ENCODE measurements around the gene ESRRA.

DNA sequence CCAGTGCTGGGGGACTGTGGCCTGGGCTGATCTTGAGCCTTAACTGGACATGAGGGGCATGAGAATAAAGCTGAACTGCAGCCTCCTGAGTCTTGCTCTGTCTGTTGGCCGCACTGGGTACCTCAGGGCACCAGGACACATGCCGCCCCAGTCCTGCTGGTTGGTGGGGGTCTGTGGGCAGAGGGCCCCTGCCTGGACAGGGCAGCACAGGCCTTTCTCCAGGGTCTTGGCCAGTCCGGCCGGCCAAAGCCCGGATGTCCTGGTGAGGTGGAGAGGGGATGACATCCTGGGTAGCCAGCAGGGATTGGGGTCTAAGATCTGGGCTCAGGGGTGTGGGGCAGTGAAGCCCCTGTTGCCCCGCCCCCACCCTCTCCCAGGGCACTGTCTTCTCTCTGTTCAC, 52.1 kb downstream of the ESRRA start:
- TF ChIP-seq, protein P1, sequence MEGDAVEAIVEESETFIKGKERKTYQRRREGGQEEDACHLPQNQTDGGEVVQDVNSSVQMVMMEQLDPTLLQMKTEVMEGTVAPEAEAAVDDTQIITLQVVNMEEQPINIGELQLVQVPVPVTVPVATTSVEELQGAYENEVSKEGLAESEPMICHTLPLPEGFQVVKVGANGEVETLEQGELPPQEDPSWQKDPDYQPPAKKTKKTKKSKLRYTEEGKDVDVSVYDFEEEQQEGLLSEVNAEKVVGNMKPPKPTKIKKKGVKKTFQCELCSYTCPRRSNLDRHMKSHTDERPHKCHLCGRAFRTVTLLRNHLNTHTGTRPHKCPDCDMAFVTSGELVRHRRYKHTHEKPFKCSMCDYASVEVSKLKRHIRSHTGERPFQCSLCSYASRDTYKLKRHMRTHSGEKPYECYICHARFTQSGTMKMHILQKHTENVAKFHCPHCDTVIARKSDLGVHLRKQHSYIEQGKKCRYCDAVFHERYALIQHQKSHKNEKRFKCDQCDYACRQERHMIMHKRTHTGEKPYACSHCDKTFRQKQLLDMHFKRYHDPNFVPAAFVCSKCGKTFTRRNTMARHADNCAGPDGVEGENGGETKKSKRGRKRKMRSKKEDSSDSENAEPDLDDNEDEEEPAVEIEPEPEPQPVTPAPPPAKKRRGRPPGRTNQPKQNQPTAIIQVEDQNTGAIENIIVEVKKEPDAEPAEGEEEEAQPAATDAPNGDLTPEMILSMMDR (IDR thresholded peaks at IDR 0.05): no peak
- TF ChIP-seq POLR2A (IDR thresholded peaks at IDR 0.05): no peak
